Peyer's patch (tissue), 4 donors: ENCODE data around the gene WHRN.

Source experiments
- POLR2A ChIP-seq, 2 donors: fragments of 450-650 bp; IDR thresholded peaks; one replicate each; pipeline ENCODE4 v1.5.1; 2017; ENCODE audit warnings: antibody characterized with exemption in 2 of 2, mild to moderate bottlenecking in 2 of 2, moderate library complexity in 2 of 2
- TF ChIP-seq, protein P1 (sequence below), 6 experiments: fragments of 450-650 bp in 4 of 6; fragments of 200-600 bp in 2 of 6; sonication (generic) in 1 of 6; IDR thresholded peaks; one replicate each; pipeline ENCODE4 v1.5.1; 2017 to 2019; ENCODE audit warnings: antibody characterized with exemption in 6 of 6, mild to moderate bottlenecking in 3 of 6, moderate library complexity in 1 of 6

GRCh38 chr9:114361542-114361941 lies 143.7 kb downstream of the WHRN start:
- TF ChIP-seq, protein P1, sequence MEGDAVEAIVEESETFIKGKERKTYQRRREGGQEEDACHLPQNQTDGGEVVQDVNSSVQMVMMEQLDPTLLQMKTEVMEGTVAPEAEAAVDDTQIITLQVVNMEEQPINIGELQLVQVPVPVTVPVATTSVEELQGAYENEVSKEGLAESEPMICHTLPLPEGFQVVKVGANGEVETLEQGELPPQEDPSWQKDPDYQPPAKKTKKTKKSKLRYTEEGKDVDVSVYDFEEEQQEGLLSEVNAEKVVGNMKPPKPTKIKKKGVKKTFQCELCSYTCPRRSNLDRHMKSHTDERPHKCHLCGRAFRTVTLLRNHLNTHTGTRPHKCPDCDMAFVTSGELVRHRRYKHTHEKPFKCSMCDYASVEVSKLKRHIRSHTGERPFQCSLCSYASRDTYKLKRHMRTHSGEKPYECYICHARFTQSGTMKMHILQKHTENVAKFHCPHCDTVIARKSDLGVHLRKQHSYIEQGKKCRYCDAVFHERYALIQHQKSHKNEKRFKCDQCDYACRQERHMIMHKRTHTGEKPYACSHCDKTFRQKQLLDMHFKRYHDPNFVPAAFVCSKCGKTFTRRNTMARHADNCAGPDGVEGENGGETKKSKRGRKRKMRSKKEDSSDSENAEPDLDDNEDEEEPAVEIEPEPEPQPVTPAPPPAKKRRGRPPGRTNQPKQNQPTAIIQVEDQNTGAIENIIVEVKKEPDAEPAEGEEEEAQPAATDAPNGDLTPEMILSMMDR (IDR thresholded peaks at IDR 0.05) = no peak
- no peak for TF ChIP-seq POLR2A (IDR thresholded peaks at IDR 0.05)
